GM18499 (cell line): ENCODE results near the gene CASP3.
A peak's percentile ranks its signal among the peaks of the same experiment; 100 is the strongest.
"Not testable (repeated sequence)": the region's sequence is repeated elsewhere in the genome, so short reads cannot be mapped to it uniquely, and the experiment has no call there.

Experiments used
- ATAC-seq: cut with Tn5 transposase; IDR thresholded peaks from one replicate; pipeline ENCODE4 v1.9.1; 2021; ENCODE audit warnings: moderate number of reproducible peaks; ENCODE audit not compliant: insufficient read depth, unreplicated experiment

Gene CASP3

GRCh38 chr4:184641022-184641421 lies 8.2 kb downstream of the CASP3 start:
- ATAC-seq: no peak

- no peak for ATAC-seq
Measured at GRCh38 chr4:184636897-184637296, 12.3 kb downstream of the CASP3 start.

GRCh38 chr4:184636144-184636543 lies 13.1 kb downstream of the CASP3 start:
- no peak for ATAC-seq

- ATAC-seq: no peak
Measured at GRCh38 chr4:184635381-184635780, 13.9 kb downstream of the CASP3 start.

- no peak for ATAC-seq
Measured at GRCh38 chr4:184632842-184633241, 16.4 kb downstream of the CASP3 start.

GRCh38 chr4:184628103-184628502 lies 21.1 kb downstream of the CASP3 start:
- ATAC-seq: no peak

- not testable (repeated sequence) for ATAC-seq
Measured at GRCh38 chr4:184625783-184626596, 23.3 kb downstream of the CASP3 start.

- ATAC-seq: no peak
Measured at GRCh38 chr4:184624972-184625554, 24.2 kb downstream of the CASP3 start.

- ATAC-seq: not testable (repeated sequence)
Measured at GRCh38 chr4:184624504-184624903, 24.7 kb downstream of the CASP3 start.

GRCh38 chr4:184621518-184621917 lies 27.7 kb downstream of the CASP3 start:
- no peak for ATAC-seq

GRCh38 chr4:184620212-184620867 lies 28.9 kb downstream of the CASP3 start:
- no peak for ATAC-seq

GRCh38 chr4:184617600-184618196 lies 31.5 kb downstream of the CASP3 start:
- ATAC-seq: no peak

- ATAC-seq: peak; percentile 72
Measured at GRCh38 chr4:184616633-184617551, 32.4 kb downstream of the CASP3 start.

- ATAC-seq: not testable (repeated sequence)
Measured at GRCh38 chr4:184616168-184616567, 33.1 kb downstream of the CASP3 start.

- no peak for ATAC-seq
Measured at GRCh38 chr4:184614509-184614908, 34.7 kb downstream of the CASP3 start.

GRCh38 chr4:184613405-184613804 lies 35.8 kb downstream of the CASP3 start:
- no peak for ATAC-seq

- no peak for ATAC-seq
Measured at GRCh38 chr4:184612074-184612473, 37.2 kb downstream of the CASP3 start.

GRCh38 chr4:184607429-184607828 lies 41.8 kb downstream of the CASP3 start:
- ATAC-seq: not testable (repeated sequence)

- ATAC-seq: not testable (repeated sequence)
Measured at GRCh38 chr4:184602857-184603256, 46.4 kb downstream of the CASP3 start.

- not testable (repeated sequence) for ATAC-seq
Measured at GRCh38 chr4:184600982-184601381, 48.3 kb downstream of the CASP3 start.
